GM19043 (cell line): ENCODE data around the gene CREG2.

Source experiments
- ATAC-seq: cut with Tn5 transposase; IDR thresholded peaks from one replicate; pipeline ENCODE4 v1.9.1; 2021; ENCODE audit warnings: low read depth; ENCODE audit not compliant: unreplicated experiment

Gene CREG2

GRCh38 chr2:101410114-101410513 is 22.8 kb upstream of the CREG2 start:
- ATAC-seq: no peak

DNA sequence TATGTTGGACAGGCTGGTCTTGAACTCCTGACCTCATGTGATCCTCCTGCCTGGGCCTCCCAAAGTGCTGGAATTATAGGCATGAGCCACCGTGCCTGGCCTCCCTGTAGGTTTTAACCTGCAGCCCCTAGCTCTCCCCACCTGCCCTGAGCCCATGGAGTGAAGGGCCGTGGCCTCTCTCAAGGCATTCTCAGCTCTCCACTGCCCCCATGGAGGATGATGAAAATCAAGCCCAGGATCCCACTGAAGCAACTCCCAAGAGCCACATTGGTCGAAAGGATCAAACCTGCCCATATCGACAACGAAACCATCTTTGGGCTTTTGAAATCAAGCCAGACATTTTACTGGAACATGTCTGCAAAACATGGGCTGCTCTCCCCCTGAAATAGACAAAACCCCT is 22.4 kb upstream of the CREG2 start:
- no peak for ATAC-seq

GRCh38 chr2:101408925-101409324 is 21.6 kb upstream of the CREG2 start:
- ATAC-seq: no peak

- ATAC-seq: no peak
These were observed 18.1 kb upstream of the CREG2 start for GRCh38 chr2:101405351-101405899.

DNA sequence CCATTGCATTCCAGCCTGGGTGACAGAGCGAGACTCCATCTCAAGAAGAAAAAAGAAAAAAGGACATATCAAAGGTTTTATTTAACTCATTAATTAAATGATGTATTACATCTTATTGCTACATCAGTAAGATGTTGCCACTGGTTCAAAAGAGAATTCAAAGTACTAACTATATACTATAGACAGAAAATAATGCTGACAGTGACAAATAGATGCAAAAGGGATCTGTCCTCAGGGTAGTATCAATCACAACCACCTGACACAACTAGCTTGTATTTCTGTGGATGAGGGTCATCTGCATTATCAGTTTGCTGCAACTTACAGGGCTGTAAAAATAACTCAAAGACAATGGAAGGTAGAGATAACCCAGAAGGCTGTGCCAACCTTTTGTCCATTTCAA is 16.4 kb upstream of the CREG2 start:
- no peak for ATAC-seq

- ATAC-seq: no peak
These were observed 15.3 kb upstream of the CREG2 start for GRCh38 chr2:101402630-101403029.

DNA sequence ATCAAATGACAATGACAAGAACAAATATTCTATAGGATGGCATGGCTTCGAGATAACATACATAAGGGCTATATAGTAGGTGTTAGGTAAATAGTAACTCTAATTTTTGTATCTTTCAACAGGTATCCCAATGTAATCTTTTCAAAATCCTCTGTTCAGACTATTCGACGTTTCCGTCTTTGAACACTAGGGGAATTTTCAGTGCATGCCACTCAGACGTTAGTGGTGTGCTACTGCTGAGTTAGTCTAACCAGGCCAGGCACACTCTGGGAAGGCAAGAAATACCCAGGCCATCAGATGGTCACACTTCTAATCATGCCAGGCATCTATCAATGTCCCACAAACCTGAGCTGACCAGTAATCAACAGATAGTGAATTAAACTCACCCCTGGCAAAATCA is 14.6 kb upstream of the CREG2 start:
- no peak for ATAC-seq

DNA sequence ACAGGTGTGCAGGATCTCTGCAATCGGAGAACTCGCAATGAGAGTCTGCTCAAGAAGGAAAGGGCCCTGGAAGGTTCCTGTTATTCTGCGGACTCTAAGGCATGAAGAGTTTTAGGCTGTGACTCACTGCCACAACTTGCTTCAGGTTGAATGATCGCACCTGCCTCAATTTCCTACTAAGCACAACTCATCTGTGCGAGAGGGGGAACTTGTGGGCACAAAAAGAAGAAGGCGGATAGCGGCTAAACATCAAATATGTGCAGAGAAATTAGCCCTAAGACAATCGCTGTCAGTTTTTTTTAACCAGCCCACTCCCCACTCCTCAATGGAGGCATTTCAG is 14.0 kb upstream of the CREG2 start:
- no peak for ATAC-seq

DNA sequence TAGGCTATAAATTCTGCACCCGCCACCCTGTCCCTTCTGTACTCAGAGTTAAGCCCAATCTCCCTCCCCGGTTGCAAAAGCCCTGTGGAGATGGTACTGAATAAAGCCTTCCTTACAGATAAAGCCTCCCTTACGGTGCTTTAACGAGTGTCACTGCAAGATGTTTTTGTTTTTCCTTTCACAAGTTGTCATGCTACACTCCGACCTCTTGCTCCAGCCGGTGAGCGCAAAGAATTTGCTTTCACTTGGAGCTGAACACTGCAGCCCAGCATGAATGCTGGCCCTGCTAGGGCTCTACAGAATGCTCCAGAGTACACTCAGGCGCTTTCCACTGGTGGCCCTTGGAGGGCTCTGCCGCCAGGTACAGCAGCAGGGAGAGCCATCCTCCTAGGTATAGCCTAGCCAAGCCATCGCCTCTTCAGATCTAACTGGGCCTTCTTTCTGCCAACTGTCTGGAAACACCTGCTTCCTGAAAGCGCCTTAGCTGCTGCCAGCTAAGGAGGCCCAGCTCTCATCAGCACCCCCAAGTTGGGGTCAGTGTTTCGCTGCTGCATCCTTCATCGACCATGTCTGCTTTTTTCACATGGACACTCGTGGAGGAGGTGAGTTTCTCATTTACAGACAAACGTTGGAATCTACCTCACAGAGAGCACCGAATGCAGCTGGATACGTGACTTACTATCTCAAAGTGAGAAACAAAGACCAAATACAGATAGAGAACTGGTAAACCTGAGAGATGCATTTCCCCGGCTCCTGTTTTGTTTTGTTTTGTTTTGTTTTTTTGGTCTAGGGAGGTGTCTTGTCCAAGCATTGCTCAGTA is 13.4 kb upstream of the CREG2 start:
- no peak for ATAC-seq

- ATAC-seq: no peak
These were observed 12.7 kb upstream of the CREG2 start for GRCh38 chr2:101400048-101400447.

- ATAC-seq: no peak
These were observed 11.9 kb upstream of the CREG2 start for GRCh38 chr2:101399021-101399799.

- ATAC-seq: no peak
These were observed 11.0 kb upstream of the CREG2 start for GRCh38 chr2:101398116-101398821.

DNA sequence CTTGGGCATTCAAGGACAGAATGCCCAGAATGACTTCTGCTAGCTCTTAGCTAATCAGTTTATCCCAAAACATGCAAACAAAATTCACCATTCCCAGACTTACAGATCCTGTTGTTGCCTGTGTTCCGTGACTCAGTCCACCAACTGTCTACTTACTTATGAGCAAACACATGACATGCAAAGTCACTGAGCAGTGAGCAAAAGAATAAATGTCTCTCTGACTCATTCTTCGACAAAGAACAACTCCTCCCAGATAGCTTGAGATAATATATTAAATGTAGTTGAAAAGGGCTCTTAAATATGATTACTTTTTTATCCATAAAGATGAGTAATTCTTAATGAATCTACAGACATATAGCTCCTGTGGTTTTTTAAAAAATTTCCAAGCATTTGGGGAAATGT is 9.0 kb upstream of the CREG2 start:
- ATAC-seq: no peak

GRCh38 chr2:101395545-101396315 is 8.4 kb upstream of the CREG2 start:
- ATAC-seq: no peak

DNA sequence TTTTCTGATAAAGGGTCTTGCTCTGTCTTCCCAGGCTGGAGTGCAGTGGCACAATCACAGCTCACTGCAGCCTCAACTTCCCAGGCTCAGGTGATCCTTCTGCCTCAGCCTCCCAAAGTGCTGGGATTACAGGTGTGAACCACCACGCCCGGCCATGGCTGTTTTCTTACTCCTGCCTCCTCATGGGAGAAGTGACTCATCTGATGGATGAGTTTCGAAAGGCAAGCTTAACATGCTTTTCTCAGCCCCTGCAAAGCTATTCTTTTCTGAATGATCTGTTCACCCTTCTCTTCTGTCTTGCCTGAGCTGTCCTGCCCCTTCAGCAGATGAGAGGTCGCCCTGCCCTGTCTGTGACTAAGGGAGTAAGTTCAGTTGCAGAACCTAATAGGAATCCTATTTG is 929 bp upstream of the CREG2 start:
- no peak for ATAC-seq

GRCh38 chr2:101386599-101387150 is 628 bp downstream of the CREG2 start:
- ATAC-seq: no peak

DNA sequence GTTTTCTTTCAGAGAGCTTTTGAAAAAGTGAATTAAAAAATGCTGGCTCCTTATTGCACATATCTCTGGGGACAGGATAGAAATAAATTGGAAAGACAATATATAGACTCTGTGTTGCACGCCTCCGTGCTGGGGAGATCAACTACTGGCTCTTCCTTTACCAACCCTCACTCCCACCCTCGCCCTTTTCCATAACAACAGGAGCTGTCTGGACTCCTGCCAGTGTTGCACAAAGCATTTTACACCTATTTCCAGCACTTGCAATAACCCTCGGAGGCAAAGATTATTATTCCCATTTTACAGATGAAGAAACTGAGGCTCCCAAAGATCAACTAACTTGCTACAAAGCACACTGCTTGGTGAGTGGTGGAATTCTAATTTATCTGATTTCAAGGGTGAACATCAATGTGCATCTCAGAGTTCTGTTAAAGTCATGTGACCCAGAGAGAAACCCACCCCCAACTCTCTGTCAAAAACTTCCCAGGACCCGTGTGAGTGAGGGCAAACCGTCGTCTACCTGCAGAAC is 4.2 kb downstream of the CREG2 start:
- ATAC-seq: no peak

DNA sequence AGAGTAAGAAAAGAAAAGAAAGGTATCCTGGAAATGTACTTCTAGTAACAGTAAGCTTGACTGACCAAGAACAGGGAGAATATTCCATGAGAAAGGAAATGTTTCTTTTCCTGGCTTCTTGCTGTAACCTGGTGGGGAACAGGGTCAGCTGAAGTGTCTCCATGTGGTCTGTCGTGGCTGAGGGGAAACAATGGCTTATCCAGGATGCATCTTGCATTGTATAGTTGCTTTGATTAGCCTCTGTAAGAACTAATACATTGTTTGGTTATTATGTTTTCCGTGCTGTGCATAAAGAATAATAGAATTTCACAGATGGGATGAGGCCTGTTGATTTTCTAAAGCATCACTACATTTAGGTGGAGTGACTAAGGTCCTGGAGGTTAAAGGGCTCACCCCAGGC is 4.9 kb downstream of the CREG2 start:
- ATAC-seq: no peak

GRCh38 chr2:101380376-101380775 is 6.9 kb downstream of the CREG2 start:
- ATAC-seq: no peak

GRCh38 chr2:101379091-101379490 is 8.2 kb downstream of the CREG2 start:
- no peak for ATAC-seq
